ENCODE data around the gene GJD4.

GRCh38 chr10:35579116-35579515, 26.0 kb upstream of the GJD4 start:
- no peak for TF ChIP-seq CTCF (IDR thresholded peaks at IDR 0.05)
- no peak for TF ChIP-seq POLR2A (IDR thresholded peaks at IDR 0.05)

All from prostate gland (tissue), 2 donors.